Activated CD4-positive, alpha-beta T cell treated with anti-CD3 and anti-CD28 coated beads for 24 hours (primary cell): ENCODE results near the gene HTR5A.
"Not testable (repeated sequence)": the region's sequence is repeated elsewhere in the genome, so short reads cannot be mapped to it uniquely, and the experiment has no call there.

Source experiments
- DNase-seq, 2 donors: peaks; one replicate each; pipeline ENCODE4 v3.0.0-alpha.2; 2020; ENCODE audit warnings: low read depth in 2 of 2

HTR5A gene

GRCh38 chr7:155069992-155070751 lies at the start of gene HTR5A:
TSS of gene HTR5A (plus strand) at chr7:155070324. CDS start at chr7:155070900, 576 bp downstream.
- peak; percentile 46 to 68 for DNase-seq

GRCh38 chr7:155020996-155021395 lies 49.1 kb upstream of the HTR5A start:
- DNase-seq = no peak

- DNase-seq = no peak
Observed at GRCh38 chr7:155021699-155022145, 48.4 kb upstream of the HTR5A start.

GRCh38 chr7:155027879-155028278 lies 42.2 kb upstream of the HTR5A start:
- DNase-seq = no peak

GRCh38 chr7:155032978-155033377 lies 37.1 kb upstream of the HTR5A start:
- DNase-seq = no peak

GRCh38 chr7:155034495-155034894 lies 35.6 kb upstream of the HTR5A start:
- not testable (repeated sequence) for DNase-seq

GRCh38 chr7:155038335-155038734 lies 31.8 kb upstream of the HTR5A start:
- DNase-seq = no peak

- DNase-seq = no peak
Observed at GRCh38 chr7:155043756-155044155, 26.4 kb upstream of the HTR5A start.

- no peak for DNase-seq
Observed at GRCh38 chr7:155048006-155048405, 22.1 kb upstream of the HTR5A start.

- DNase-seq = no peak
Observed at GRCh38 chr7:155051355-155051754, 18.8 kb upstream of the HTR5A start.

GRCh38 chr7:155053002-155053401 lies 17.1 kb upstream of the HTR5A start:
- no peak for DNase-seq

- DNase-seq = no peak
Observed at GRCh38 chr7:155054761-155055160, 15.4 kb upstream of the HTR5A start.

GRCh38 chr7:155057076-155057475 lies 13.0 kb upstream of the HTR5A start:
- no peak for DNase-seq

GRCh38 chr7:155058896-155059295 lies 11.2 kb upstream of the HTR5A start:
- no peak for DNase-seq

GRCh38 chr7:155059703-155060102 lies 10.4 kb upstream of the HTR5A start:
- no peak for DNase-seq

GRCh38 chr7:155062411-155062810 lies 7.7 kb upstream of the HTR5A start:
- DNase-seq = no peak

GRCh38 chr7:155064186-155064585 lies 5.9 kb upstream of the HTR5A start:
- DNase-seq = no peak

- no peak for DNase-seq
Observed at GRCh38 chr7:155066417-155066950, 3.6 kb upstream of the HTR5A start.

- no peak for DNase-seq
Observed at GRCh38 chr7:155071121-155071651, 1.1 kb downstream of the HTR5A start.

GRCh38 chr7:155071916-155072571 lies 1.9 kb downstream of the HTR5A start:
- DNase-seq = no peak

GRCh38 chr7:155073922-155074321 lies 3.8 kb downstream of the HTR5A start:
- DNase-seq = no peak

- no peak for DNase-seq
Observed at GRCh38 chr7:155084021-155084420, 13.9 kb downstream of the HTR5A start.

- no peak for DNase-seq
Observed at GRCh38 chr7:155084969-155085368, 14.8 kb downstream of the HTR5A start.
